Measurements from ENCODE around the gene PUM2. TPM values are rescaled to one million over a fixed set of nuclear protein-coding genes. Genes with fewer than 3 reads are reported as not detected.

PUM2 gene
- total RNA-seq, 1 experiment from 2014 or later = 105 TPM

- no peak for TF ChIP-seq YY1 (IDR thresholded peaks at IDR 0.05; ENCODE audit: extremely low read depth, insufficient replicate concordance, low read depth, low read length)
- TF ChIP-seq ZBTB33 (IDR thresholded peaks at IDR 0.05; ENCODE audit: extremely low read depth, insufficient replicate concordance, low read length) = no peak
- TF ChIP-seq POLR2A (IDR thresholded peaks at IDR 0.05; ENCODE audit: borderline replicate concordance, extremely low read depth, insufficient read depth, insufficient read length) = no peak
- TF ChIP-seq ZNF274 (IDR thresholded peaks at IDR 0.05; ENCODE audit: low read depth, low read length) = no peak
- no peak for TF ChIP-seq FOSL1 (IDR thresholded peaks at IDR 0.05; ENCODE audit: low read depth)
- TF ChIP-seq TCF7L2 (IDR thresholded peaks at IDR 0.05; ENCODE audit: borderline replicate concordance, extremely low read depth, insufficient read depth, insufficient read length) = no peak
- no peak for TF ChIP-seq EZH2phosphoT487 (IDR thresholded peaks at IDR 0.05; ENCODE audit: borderline replicate concordance)
- no peak for TF ChIP-seq SP1 (IDR thresholded peaks at IDR 0.05; ENCODE audit: low read depth)
- TF ChIP-seq ZFX (IDR thresholded peaks at IDR 0.05) = no peak
Measured at GRCh38 chr2:20352581-20353216, 2.1 kb upstream of the PUM2 start (continued).

- ChIA-PET POLR2A (no interaction called here), CTCF (no interaction called here), RAD21 (ENCODE audit: low non-redundant PET in 1 of 2, low total read pairs in 2 of 2, uncharacterized antibody in 2 of 2, unreplicated experiment in 2 of 2) (no interaction called here)
- no peaks in the 10 kb centered on the region for H3K9me3 ChIP-seq (ENCODE audit: control insufficient read depth in 1 of 2, insufficient read depth in 1 of 2, low read depth in 1 of 2, low read length in 2 of 2)
- peak overlapping the region; percentile 89 for H3K4me2 ChIP-seq (ENCODE audit: low read length)
- ATAC-seq (no peak), DNase-seq (ENCODE audit: low read depth, low spot score) (no peak)
- H2AFZ ChIP-seq (ENCODE audit: low read depth, low read length, poor library complexity, severe bottlenecking) = no peak overlapping the region
- H3K9ac ChIP-seq (ENCODE audit: low read length) = no peak overlapping the region
- peaks cover 0 to 4% of the 10 kb centered on the region in 2 experiments; a peak in 1 of 4 replicates for H3K36me3 ChIP-seq (ENCODE audit: control insufficient read depth in 1 of 2, insufficient read depth in 2 of 2, low read length in 2 of 2)
- peaks cover 16% of the 10 kb centered on the region for H4K20me1 ChIP-seq (ENCODE audit: insufficient read depth)
- no peaks in the 10 kb centered on the region for H3K9me2 ChIP-seq (ENCODE audit: insufficient read depth)
- H3K27ac ChIP-seq (ENCODE audit: low read depth, low read length) = no peak overlapping the region
- no peak for TF ChIP-seq POLR2A (IDR thresholded peaks at IDR 0.05; ENCODE audit: borderline replicate concordance, extremely low read depth, insufficient read depth, insufficient read length)
- no peak for TF ChIP-seq MAX (IDR thresholded peaks at IDR 0.05)
- TF ChIP-seq SIN3A (IDR thresholded peaks at IDR 0.05; ENCODE audit: low read depth) = no peak
- TF ChIP-seq ZNF274 (IDR thresholded peaks at IDR 0.05; ENCODE audit: low read depth, low read length) = no peak
- no peak for TF ChIP-seq CEBPB (IDR thresholded peaks at IDR 0.05; ENCODE audit: low read depth)
- TF ChIP-seq EZH2 (IDR thresholded peaks at IDR 0.05) = no peak
- TF ChIP-seq YY1 (IDR thresholded peaks at IDR 0.05; ENCODE audit: extremely low read depth, insufficient replicate concordance, low read depth, low read length) = no peak
- no peak for TF ChIP-seq ELF1 (IDR thresholded peaks at IDR 0.05; ENCODE audit: borderline replicate concordance, low read depth)
- no peak for TF ChIP-seq ZBTB33 (IDR thresholded peaks at IDR 0.05; ENCODE audit: extremely low read depth, insufficient replicate concordance, low read length)
- no peak for TF ChIP-seq EZH2phosphoT487 (IDR thresholded peaks at IDR 0.05; ENCODE audit: borderline replicate concordance)
- no peak for TF ChIP-seq SP1 (IDR thresholded peaks at IDR 0.05; ENCODE audit: low read depth)
- TF ChIP-seq SRF (IDR thresholded peaks at IDR 0.05; ENCODE audit: low read depth) = no peak
- no peak for TF ChIP-seq JUND (IDR thresholded peaks at IDR 0.05)
- intact Hi-C loops (cut with micrococcal nuclease) = no loop called here
- no peaks in the 10 kb centered on the region for H3K27me3 ChIP-seq (ENCODE audit: insufficient read depth, low read length)
- no TSS peak for BruUV-seq (replicated peaks)
- H3K79me2 ChIP-seq (ENCODE audit: insufficient read depth, low read length) = peaks cover 32% of the 10 kb centered on the region
- H3K4me3 ChIP-seq (replicated peaks in 1 of 2; ENCODE audit: low read depth in 1 of 2, low read length in 2 of 2) = no peak overlapping the region
- peaks cover 16 to 38% of the 10 kb centered on the region in 2 experiments for H3K4me1 ChIP-seq (ENCODE audit: control insufficient read depth in 1 of 2, insufficient read depth in 2 of 2, low read length in 2 of 2)
Measured at GRCh38 chr2:20352230-20352578, 1.6 kb upstream of the PUM2 start.

Measured in HCT116 (cell line).